ENCODE data around the gene MAPKAP1. TPM values are rescaled to one million over a fixed set of nuclear protein-coding genes. Genes with fewer than 3 reads are reported as not detected.
A peak's percentile ranks its signal among the peaks of the same experiment; 100 is the strongest.

MAPKAP1 gene
- polyA plus RNA-seq, 1 donor (not counting 4 experiments of a cell fraction or from before 2014, with no cell fraction given): 129 TPM

GRCh38 chr9:125745018-125745417, 38.0 kb upstream of the MAPKAP1 start:
- Histone ChIP-seq H4K20me1 (ENCODE audit: control insufficient read depth, extremely low read depth, insufficient read depth, low read length) (no peaks in the 10 kb centered on the region), H3K4me1 (ENCODE audit: control insufficient read depth, extremely low read depth, insufficient read depth, low read length) (peaks cover 19% of the 10 kb centered on the region), H2AFZ (ENCODE audit: control insufficient read depth, low read length) (no peak overlapping the region), H3K4me2 (ENCODE audit: control insufficient read depth, extremely low read depth, insufficient read depth, low read depth, low read length) (peak overlapping the region; percentile 89), H3K4me3 (ENCODE audit: control insufficient read depth in 2 of 3, extremely low read depth in 1 of 3, insufficient read depth in 2 of 3, low read depth in 1 of 3, low read length in 3 of 3) (no peak overlapping the region), H3K9ac (ENCODE audit: control insufficient read depth, extremely low read depth, insufficient read depth, low read length) (no peak overlapping the region), H3K9me1 (ENCODE audit: control insufficient read depth, extremely low read depth, insufficient read depth, low read length) (no peaks in the 10 kb centered on the region), H3K36me3 (ENCODE audit: control insufficient read depth in 2 of 2, extremely low read depth in 1 of 2, insufficient read depth in 2 of 2, low read length in 2 of 2) (peaks cover 0 to 3% of the 10 kb centered on the region in 2 experiments), H3K27ac (ENCODE audit: control insufficient read depth, insufficient read depth, low read length) (no peak overlapping the region), H3K9me3 (ENCODE audit: control insufficient read depth, low read depth, low read length) (no peaks in the 10 kb centered on the region), H3K27me3 (ENCODE audit: control insufficient read depth, extremely low read depth, insufficient read depth, low read length) (no peaks in the 10 kb centered on the region), H3K79me2 (ENCODE audit: control insufficient read depth, insufficient read depth, low read length) (peaks cover 24% of the 10 kb centered on the region)
- TF ChIP-seq EZH2 (IDR thresholded peaks at IDR 0.05; ENCODE audit: low read length) (no peak), CTCF (optimal IDR thresholded peaks at IDR 0.05 in 1 of 3, IDR thresholded peaks at IDR 0.05 in 1 of 3, conservative IDR thresholded peaks at IDR 0.05 in 1 of 3; ENCODE audit: extremely low read depth in 1 of 3, insufficient read depth in 2 of 3, low read length in 3 of 3) (no peak)
- no peak for FAIRE-seq
- dilution Hi-C loops (cut with MboI; ENCODE audit: extremely low pct_ligation_motif_present, low sequenced_read_pairs): no loop called here
- DNase-seq (ENCODE audit: low read depth, low spot score): no peak

- Histone ChIP-seq H3K4me2 (ENCODE audit: control insufficient read depth, extremely low read depth, insufficient read depth, low read depth, low read length) (no peak overlapping the region), H3K36me3 (ENCODE audit: control insufficient read depth in 2 of 2, extremely low read depth in 1 of 2, insufficient read depth in 2 of 2, low read length in 2 of 2) (peaks cover 0 to 3% of the 10 kb centered on the region in 2 experiments), H3K79me2 (ENCODE audit: control insufficient read depth, insufficient read depth, low read length) (peaks cover 20% of the 10 kb centered on the region), H4K20me1 (ENCODE audit: control insufficient read depth, extremely low read depth, insufficient read depth, low read length) (no peaks in the 10 kb centered on the region), H3K9me3 (ENCODE audit: control insufficient read depth, low read depth, low read length) (no peaks in the 10 kb centered on the region), H3K9ac (ENCODE audit: control insufficient read depth, extremely low read depth, insufficient read depth, low read length) (no peak overlapping the region), H3K4me3 (ENCODE audit: control insufficient read depth in 2 of 3, extremely low read depth in 1 of 3, insufficient read depth in 2 of 3, low read depth in 1 of 3, low read length in 3 of 3) (no peak overlapping the region), H3K27me3 (ENCODE audit: control insufficient read depth, extremely low read depth, insufficient read depth, low read length) (no peaks in the 10 kb centered on the region), H2AFZ (ENCODE audit: control insufficient read depth, low read length) (no peak overlapping the region), H3K9me1 (ENCODE audit: control insufficient read depth, extremely low read depth, insufficient read depth, low read length) (no peaks in the 10 kb centered on the region), H3K27ac (ENCODE audit: control insufficient read depth, insufficient read depth, low read length) (no peak overlapping the region), H3K4me1 (ENCODE audit: control insufficient read depth, extremely low read depth, insufficient read depth, low read length) (peaks cover 15% of the 10 kb centered on the region)
- DNase-seq (ENCODE audit: low read depth, low spot score): no peak
- TF ChIP-seq EZH2 (IDR thresholded peaks at IDR 0.05; ENCODE audit: low read length): no peak
- TF ChIP-seq CTCF (optimal IDR thresholded peaks at IDR 0.05 in 1 of 3, IDR thresholded peaks at IDR 0.05 in 1 of 3, conservative IDR thresholded peaks at IDR 0.05 in 1 of 3; ENCODE audit: extremely low read depth in 1 of 3, insufficient read depth in 2 of 3, low read length in 3 of 3): no peak
- dilution Hi-C loops (cut with MboI; ENCODE audit: extremely low pct_ligation_motif_present, low sequenced_read_pairs): no loop called here
- no peak for FAIRE-seq
Observed at GRCh38 chr9:125744616-125745015, 37.6 kb upstream of the MAPKAP1 start.

Data from keratinocyte (primary cell).